ENCODE results near the gene PHACTR3. TPM values are rescaled to one million over a fixed set of nuclear protein-coding genes. Genes with fewer than 3 reads are reported as not detected.

Gene PHACTR3
- total and polyA plus RNA-seq, 2 of the 8 experiments (the other 6 are each of a cell fraction or from before 2014, with no cell fraction given), result 0.05 to 0.13 TPM

- TF ChIP-seq CHD7 (IDR thresholded peaks at IDR 0.05; ENCODE audit: insufficient replicate concordance, low read length), result no peak
- TF ChIP-seq TAF1 (IDR thresholded peaks at IDR 0.05; ENCODE audit: low read depth, low read length), result no peak
- no peak for TF ChIP-seq HDAC2 (IDR thresholded peaks at IDR 0.05; ENCODE audit: borderline replicate concordance in 1 of 2, low read depth in 2 of 2, low read length in 2 of 2)
- no peak for TF ChIP-seq RXRA (IDR thresholded peaks at IDR 0.05; ENCODE audit: insufficient read depth, low read depth, low read length)
- no peak for TF ChIP-seq GTF2F1 (IDR thresholded peaks at IDR 0.05; ENCODE audit: borderline replicate concordance, low read depth, low read length)
- no peak for TF ChIP-seq ASH2L (IDR thresholded peaks at IDR 0.05; ENCODE audit: low read length)
Measured at GRCh38 chr20:59682603-59683002, 78.3 kb downstream of the PHACTR3 start (continued).
